Superior temporal gyrus (tissue), 1 donor: Measurements from ENCODE around the gene C4orf33.
"Not testable (repeated sequence)": the region's sequence is repeated elsewhere in the genome, so short reads cannot be mapped to it uniquely, and the experiment has no call there.

ENCODE experiments used
- DNase-seq: peaks from one replicate; pipeline ENCODE4 v3.0.0-alpha.2; 2016; ENCODE audit errors: extremely low spot score

C4orf33 gene, protein sequence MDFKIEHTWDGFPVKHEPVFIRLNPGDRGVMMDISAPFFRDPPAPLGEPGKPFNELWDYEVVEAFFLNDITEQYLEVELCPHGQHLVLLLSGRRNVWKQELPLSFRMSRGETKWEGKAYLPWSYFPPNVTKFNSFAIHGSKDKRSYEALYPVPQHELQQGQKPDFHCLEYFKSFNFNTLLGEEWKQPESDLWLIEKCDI

DNA sequence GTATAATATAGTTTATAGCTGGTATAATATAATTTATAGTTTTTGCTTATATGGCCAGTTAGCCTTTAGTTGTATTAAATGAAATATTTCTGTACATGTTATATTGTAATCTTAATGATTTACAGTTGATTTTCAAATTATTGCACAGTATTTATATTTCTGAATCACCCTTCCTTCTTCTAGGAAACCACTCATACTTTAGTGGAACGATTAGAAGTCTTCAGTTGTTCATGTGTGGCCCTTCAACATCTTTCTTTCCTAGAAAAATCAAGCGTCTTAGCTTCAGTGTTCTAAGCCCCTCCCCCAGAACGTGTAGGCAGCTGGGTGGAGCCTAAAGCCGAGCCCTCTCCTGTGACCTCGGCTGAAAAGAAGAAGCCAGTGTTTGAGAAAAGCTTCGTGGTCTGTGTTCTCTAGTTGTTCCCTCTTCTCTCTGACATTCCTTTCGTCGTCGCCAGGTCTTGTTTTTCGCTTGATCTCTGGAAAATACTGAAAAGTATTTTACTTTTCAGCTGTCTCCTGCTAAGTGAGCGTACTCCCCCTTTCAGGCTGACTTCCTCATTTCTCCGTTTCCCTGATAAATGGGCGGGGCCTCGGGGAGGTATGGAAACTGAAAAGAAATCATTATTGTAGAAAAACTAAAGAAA is at the start of gene C4orf33:
C4orf33 (plus strand) TSS at position 342 of the 644 bp plus-strand sequence. CDS start 6,459 bp downstream, outside the sequence.
- peak; percentile 81 for DNase-seq

GRCh38 chr4:129059028-129059427 is 36.9 kb upstream of the C4orf33 start:
- no peak for DNase-seq

GRCh38 chr4:129062580-129062979 is 33.4 kb upstream of the C4orf33 start:
- no peak for DNase-seq

DNA sequence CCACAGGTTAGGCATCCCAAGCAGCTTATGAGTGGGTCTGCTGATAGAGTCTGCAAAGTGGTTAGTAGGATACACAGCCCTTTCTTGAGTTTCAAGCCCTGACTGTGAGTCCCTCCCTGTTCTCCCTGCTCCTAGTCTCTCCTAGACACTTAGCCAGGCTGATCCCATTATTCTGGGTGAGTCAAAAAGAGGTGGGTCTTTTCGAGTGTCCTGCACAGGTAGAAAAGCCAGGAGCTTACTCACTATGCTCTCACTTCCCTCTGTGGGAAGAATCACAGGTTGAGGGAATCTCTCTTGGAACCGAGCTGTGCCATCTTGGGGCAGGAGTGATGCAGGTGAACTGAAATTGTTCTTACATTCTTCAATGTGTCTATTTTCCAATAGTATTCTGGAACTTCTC is 32.3 kb upstream of the C4orf33 start:
- DNase-seq = no peak

GRCh38 chr4:129064717-129065116 is 31.2 kb upstream of the C4orf33 start:
- no peak for DNase-seq

DNA sequence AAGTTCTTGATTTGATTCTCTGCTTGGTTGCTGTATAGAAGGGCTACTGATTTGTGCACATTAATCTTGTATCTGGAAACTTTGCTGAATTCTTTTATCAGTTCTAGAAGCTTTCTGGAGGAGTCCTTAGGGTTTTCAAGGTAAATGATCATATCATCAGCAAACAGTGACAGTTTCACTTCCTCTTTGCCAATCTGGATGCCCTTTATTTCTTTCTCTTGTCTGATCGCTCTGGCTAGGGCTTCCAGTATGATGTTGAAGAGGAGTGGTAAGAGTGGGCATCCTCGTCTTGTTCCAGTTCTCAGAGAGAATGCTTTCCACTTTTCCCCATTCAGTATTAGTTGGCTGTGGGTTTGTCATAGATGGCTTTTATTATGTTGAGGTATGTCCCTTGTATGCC is 26.4 kb upstream of the C4orf33 start:
- not testable (repeated sequence) for DNase-seq

DNA sequence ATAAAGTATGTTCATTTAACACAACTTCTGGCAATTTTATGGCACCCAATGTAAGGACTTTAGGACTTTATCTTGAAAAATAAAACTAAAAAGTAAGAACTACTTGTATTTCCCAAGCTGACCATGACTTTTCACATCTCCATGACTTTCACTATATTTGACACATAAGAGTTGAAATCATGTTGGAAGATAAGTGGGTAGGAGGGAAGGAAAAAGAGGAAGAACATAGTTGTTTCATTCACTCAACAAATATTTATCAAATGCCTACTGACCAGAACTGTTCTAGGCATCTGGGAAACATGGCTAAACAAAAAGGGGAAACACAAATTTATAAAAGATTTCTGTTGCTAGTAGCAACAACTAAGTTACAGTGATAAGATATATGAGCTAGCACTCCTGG is 18.6 kb upstream of the C4orf33 start:
- no peak for DNase-seq

DNA sequence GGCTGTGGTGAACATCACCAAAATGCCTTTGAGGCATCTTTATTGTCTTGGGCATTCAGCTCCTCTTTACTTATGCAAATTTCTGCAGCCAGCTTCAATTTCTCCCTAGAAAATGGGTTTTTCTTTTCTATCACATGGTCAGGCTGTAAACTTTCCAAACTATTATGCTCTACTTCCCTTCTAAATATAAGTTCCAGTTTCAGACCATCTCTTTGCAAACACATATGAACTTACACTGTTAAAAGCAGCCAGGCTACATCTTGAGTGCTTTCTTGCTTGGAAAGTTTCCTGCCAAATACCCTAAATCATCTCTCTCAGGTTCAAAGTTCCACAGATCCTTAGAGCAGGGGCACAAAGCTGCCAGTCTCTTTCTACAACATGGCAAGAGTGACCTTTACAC is 15.8 kb upstream of the C4orf33 start:
- no peak for DNase-seq

DNA sequence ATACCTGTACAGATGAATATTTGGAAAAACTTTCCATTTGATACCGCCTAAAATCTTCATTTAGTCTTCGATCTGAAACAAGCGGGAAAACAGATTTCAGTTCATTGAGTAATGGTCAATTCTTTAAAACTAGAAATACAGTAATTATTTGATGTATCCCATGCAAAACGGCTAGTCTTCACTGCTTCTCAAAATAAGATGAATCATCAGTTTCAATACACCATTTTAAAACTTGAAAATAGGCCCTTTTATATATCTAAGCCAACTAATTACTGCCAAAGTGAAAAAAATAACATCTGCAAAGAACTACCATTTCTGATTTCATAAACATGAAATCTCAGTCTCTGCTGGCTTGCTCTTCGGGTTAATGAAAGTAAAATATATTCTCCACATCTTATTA is 13.7 kb upstream of the C4orf33 start:
- no peak for DNase-seq

DNA sequence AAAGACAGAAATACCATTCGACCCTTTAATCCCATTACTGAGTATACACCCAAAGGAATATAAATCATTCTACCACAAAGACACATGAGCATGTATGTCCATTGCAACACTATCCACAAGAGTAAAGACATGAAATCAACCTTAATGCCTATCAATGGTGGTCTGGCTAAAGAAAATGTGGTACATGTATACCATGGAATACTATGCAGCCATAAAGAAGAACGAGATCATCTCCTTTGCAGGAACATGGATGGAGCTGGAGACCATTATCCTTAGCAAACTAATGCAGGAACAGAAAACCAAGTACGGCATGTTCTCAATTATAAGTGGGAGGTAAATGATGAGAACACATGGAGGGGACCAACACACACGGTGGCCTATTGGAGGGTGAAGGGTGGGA is 10.5 kb upstream of the C4orf33 start:
- DNase-seq = no peak

GRCh38 chr4:129087516-129087915 is 8.4 kb upstream of the C4orf33 start:
- DNase-seq = no peak

DNA sequence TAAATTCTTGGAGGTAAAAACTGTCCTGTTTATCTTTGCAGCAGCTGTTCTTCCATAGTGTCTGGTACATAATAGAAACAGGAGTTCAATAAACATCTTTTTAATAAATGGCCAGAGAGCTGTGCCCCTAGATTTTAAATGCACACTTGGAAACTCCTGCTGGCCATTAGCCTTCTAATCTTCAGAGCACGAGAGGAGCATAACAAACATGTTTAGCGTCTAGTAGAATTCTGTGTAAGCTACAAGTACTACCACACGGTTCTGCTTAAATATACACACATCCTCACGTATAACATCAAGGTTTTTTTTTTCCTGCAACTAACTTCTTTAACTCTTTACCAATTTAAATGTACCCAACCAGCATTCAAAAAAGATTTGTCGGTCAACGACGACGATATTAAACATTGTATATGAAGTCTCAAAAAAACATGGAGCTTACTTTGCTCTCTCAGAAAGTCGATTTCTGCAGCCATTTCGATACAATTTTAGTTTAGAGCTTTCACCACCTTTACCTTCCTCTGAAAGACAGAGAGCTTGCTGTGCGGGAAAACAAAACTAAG is 3.2 kb upstream of the C4orf33 start:
- DNase-seq = peak; percentile 69

DNA sequence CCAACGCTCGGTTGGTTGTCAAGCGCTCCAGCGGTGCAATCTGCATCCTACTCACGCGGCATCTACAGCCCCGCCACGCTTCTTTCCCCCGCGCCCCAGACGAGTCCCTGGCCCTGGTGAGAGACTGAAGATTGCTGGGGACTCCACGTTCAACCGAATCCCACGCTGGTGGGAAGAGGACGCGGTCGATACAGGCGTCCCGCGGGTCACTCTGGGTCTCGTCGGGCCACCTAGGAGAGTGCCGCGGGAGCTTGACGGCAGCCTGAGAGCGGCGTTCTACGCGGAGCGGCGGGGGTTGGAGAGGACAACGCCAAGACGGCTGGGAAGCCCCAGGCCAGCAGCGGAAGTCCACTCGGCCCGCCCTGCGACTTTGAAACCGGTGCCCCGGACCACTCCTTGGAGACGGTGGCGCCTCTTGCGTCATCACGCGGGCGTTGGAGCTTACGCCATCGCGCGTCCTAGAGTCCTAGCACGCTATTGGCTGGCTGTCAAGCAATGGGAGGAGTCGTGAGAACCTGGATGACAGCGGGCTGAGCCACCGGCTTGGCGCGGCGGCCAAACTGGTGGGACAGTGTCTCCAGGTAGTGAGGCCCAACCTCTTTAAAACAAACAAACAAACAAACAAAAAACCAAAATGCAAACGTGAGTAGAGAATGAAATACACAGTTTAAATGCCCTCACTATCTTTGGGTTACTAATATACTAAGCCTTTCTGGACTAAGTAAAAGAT is 2.6 kb upstream of the C4orf33 start, which contains the start of gene SCLT1:
SCLT1 (minus strand) TSS at position 349 of the 730 bp plus-strand sequence. CDS start 436 bp downstream, outside the sequence.
- DNase-seq = peak; percentile 99

DNA sequence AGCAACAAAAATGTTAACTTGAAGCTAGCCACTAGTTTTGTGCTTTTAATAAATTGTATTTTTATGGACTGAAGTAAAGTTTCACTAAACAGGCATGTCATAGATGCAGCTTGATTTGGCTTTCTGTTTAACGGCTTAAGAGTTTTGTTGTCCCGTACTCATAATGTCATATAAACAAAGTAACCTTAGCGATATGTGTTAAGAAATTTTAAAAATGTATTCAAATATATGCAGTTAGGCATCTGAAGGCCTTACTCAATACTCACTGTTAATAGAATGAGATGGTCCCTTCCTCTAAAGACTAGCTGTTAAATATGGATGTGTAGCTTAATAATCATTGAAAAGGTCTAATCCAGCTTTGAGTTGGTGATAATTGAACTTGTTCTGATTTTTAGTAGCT is 1.6 kb upstream of the C4orf33 start:
- no peak for DNase-seq

DNA sequence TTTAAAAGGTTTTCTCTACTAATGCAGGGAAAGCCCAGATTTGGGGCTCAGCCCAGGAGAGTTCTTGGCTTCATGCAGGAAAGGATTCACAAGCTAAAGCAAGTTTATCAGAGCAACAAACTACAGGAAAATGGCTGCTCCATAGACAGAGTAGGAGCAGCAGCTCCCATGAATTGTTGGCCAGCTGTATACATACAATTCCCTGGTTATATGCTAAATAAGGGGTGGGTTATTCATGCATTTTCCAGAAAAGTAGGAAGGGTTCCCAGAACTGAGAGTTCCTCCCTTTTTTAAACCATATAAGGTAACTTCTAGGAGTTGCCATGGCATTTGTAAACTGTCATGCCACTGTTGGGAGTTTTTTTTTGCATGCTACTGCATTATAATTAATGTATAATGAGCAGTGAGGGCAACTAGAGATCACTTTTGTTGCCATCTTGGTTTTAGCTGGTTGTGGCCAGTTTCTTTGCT is 2.6 kb downstream of the C4orf33 start:
- DNase-seq = no peak

DNA sequence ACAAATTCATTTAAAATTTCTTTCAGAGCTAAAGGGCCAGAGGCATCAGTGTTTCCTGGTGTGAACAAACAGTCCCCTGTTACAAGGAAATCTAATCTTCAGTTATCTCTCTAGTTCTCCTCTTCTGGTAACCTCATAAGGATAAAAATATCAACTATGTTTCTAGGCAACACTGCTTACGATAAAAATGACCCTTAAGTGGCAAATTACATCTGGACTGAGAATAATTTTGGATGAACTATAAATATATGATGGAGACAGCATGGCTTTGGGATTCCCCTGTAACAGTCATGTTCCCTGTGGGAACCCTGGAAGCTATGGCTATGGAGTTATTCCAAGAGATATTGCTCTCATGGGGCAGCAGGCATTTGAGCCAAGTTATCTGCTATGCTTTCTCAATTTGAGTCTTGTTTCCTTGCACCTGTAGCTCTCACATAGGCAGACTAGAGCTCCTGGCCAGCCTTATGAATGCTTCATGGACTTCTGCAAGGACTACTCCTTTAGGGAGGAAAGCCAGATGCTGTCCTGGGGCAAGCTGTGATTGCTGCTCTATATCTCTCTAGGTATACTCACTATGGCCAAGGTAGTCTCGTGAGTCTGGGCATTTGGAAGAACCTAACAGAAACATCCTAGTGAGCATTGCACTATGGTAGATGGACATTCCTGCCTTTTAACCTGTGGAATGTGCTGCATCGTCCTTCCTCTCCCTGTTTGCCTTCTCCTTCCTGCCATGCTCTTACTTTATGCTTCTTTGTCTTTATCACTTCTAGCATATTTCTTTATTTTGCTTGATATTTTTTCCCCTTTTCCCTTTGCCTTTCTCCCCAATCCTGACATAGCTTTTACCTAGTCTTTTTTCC is 14.2 kb downstream of the C4orf33 start:
- DNase-seq = no peak

GRCh38 chr4:129110931-129111330 is 15.0 kb downstream of the C4orf33 start:
- no peak for DNase-seq

DNA sequence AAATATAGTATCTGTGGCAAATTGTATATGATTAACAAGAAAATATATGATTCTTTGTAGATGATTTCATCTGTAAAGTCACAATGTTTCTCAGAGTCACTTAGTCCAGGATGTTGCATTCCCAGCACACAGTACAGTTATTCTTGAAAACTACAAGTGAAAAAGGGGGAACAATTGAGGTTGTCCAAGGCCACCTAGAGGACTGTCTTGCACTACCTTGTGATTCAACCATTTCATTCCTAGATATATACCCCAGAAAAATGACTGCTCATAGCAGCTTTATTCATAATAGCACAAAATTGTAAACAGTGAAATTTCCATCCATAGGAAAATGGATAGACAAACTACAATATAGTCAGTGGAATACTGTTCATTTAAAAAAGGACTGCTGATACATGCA is 16.0 kb downstream of the C4orf33 start:
- no peak for DNase-seq

GRCh38 chr4:129113434-129113833 is 17.5 kb downstream of the C4orf33 start:
- DNase-seq = no peak

DNA sequence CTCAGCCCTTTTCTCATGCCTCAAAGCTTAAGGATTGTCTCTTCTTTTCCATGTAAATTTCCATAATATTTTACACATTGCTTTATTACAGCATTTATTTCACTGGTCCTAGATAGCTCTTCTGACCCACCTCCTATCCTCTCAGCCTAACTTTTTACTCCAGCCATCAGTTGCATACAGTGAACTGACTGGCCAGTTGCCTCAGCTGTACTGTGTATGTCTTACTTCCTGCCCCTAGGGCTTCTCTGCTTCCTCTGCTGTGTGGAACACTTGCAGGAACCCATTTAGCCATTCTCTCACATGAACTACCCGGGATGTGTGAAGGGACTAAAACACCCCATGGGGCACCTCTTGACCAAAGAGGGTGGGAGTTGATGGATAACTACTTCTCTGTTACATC is 18.0 kb downstream of the C4orf33 start:
- no peak for DNase-seq

DNA sequence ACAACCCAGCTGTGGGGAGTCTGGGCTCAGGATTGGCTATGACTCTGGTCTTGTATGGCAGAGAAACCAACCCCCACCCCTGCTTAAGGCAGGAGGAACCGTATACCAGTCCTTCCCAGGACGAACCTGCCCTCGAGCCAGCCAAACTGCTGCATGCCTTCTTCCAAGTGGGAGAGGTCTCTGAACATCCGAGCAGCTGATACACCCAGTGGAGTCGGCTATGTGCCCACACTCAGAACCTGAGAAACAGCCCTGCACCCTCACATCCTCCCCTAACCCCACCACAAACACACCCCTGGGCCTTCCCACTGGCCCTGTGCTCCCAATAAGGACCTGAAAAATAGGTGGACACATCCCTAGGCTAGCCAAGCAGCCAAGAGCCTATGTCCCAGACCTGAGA is 21.8 kb downstream of the C4orf33 start:
- DNase-seq = no peak
